HL-60 (cell line): ENCODE measurements around the gene UCHL3.

Experiments used
- DNase-seq, 2 experiments: peaks; one replicate each; pipeline ENCODE4 v3.0.0-alpha.2; 2010 to 2020; ENCODE audit warnings: low read depth in 1 of 2, low spot score in 1 of 2
- H3K27ac ChIP-seq: fragments of 250-450 bp; sonication (Bioruptor Pico); replicated peaks from 2 replicates; pipeline ENCODE4 v1.5.1; 2020; ENCODE audit warnings: mild to moderate bottlenecking, moderate library complexity
- H3K27me3 ChIP-seq: fragments of 250-450 bp; sonication (Bioruptor Pico); 2 replicates; pipeline ENCODE4 v1.5.1; 2021; ENCODE audit warnings: mild to moderate bottlenecking, moderate library complexity; ENCODE audit not compliant: insufficient read depth, poor library complexity, severe bottlenecking
- H3K4me3 ChIP-seq: replicated peaks from 2 replicates; pipeline ENCODE4 v1.5.1; 2011; ENCODE audit warnings: mild to moderate bottlenecking, control low read depth, low read length; ENCODE audit not compliant: insufficient read depth
- CTCF ChIP-seq: IDR thresholded peaks from one replicate; pipeline ENCODE4 v1.5.1; 2011; ENCODE audit warnings: low read length, control low read depth, inconsistent platforms; ENCODE audit not compliant: insufficient read depth
- GABPA ChIP-seq: IDR thresholded peaks from 2 replicates; pipeline ENCODE4 v1.6.1; 2012; ENCODE audit warnings: low read depth
- POLR2AphosphoS5 ChIP-seq: IDR thresholded peaks from 2 replicates; pipeline ENCODE4 v1.6.1; 2012; ENCODE audit warnings: low read depth
- REST ChIP-seq: IDR thresholded peaks from 2 replicates; pipeline ENCODE4 v1.6.1; 2012; ENCODE audit warnings: low read depth; ENCODE audit not compliant: insufficient replicate concordance
- SPI1 ChIP-seq: IDR thresholded peaks from 2 replicates; pipeline ENCODE4 v1.6.1; 2012; ENCODE audit warnings: low read depth, mild to moderate bottlenecking, borderline replicate concordance

The UCHL3 gene

GRCh38 chr13:75617230-75617629, 67.6 kb downstream of the UCHL3 start:
- DNase-seq = no peak
- Histone ChIP-seq H3K4me3 (no peak overlapping the region), H3K27ac (no peak overlapping the region), H3K27me3 (no peaks in the 10 kb centered on the region)
- no peak for TF ChIP-seq POLR2AphosphoS5
- no peak for TF ChIP-seq REST

GRCh38 chr13:75618308-75618707, 68.7 kb downstream of the UCHL3 start:
- DNase-seq = no peak
- no peak overlapping the region for H3K27ac ChIP-seq

GRCh38 chr13:75620020-75620419, 70.4 kb downstream of the UCHL3 start:
- H3K27ac ChIP-seq = no peak overlapping the region
- no peak for TF ChIP-seq POLR2AphosphoS5
- no peak for TF ChIP-seq GABPA
- no peak for TF ChIP-seq CTCF
- TF ChIP-seq REST = no peak
- no peak for TF ChIP-seq SPI1

More at GRCh38 chr13:75618308-75618707, 68.7 kb downstream of the UCHL3 start:
- no peaks in the 10 kb centered on the region for H3K27me3 ChIP-seq
- no peak overlapping the region for H3K4me3 ChIP-seq
- TF ChIP-seq SPI1 = no peak
- no peak for TF ChIP-seq CTCF
- no peak for TF ChIP-seq POLR2AphosphoS5
- no peak for TF ChIP-seq GABPA
- no peak for TF ChIP-seq REST

GRCh38 chr13:75621147-75621546, 71.6 kb downstream of the UCHL3 start:
- no peaks in the 10 kb centered on the region for H3K27me3 ChIP-seq
- H3K4me3 ChIP-seq = no peak overlapping the region
- H3K27ac ChIP-seq = no peak overlapping the region
- no peak for DNase-seq
- no peak for TF ChIP-seq CTCF
- no peak for TF ChIP-seq POLR2AphosphoS5
- no peak for TF ChIP-seq SPI1
- TF ChIP-seq REST = no peak
- TF ChIP-seq GABPA = no peak

More at GRCh38 chr13:75620020-75620419, 70.4 kb downstream of the UCHL3 start:
- Histone ChIP-seq H3K27me3 (no peaks in the 10 kb centered on the region), H3K4me3 (no peak overlapping the region)
- DNase-seq = no peak
